GM21381 (cell line): ENCODE data around the gene POFUT2.

Experiments used
- ATAC-seq: cut with Tn5 transposase; IDR thresholded peaks from one replicate; pipeline ENCODE4 v1.9.1; 2021; ENCODE audit warnings: mild to moderate bottlenecking, moderate library complexity; ENCODE audit not compliant: unreplicated experiment

POFUT2 gene

DNA sequence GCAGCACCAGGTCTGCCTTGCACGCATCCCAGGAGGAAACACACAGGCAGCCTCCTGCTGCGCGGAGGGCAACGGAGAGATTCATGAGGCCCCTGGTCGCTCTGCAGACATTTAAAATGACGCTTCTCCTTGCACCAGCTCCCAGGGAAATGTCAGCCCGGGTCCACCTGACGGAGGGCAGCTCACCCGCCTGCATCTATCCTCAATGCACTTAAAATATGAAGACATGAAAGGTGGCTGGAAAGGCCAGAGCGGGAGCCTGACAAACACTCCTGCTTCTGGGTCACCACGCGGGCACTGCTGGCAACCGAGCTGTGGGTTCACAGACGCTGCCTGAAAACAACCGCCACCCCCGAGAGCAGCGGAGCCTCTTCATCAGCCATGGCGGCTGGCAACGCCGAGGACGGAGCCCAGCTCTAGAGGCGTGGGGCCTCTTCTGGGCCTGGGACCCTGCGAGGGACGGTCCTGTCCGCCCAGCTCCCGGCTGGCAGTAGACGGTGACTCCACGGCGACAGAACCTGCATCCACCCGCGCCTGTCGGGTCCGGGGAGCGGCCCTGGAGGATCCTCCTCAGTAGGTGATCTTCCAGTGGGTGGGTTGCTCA, 22.7 kb downstream of the POFUT2 start:
- no peak for ATAC-seq

DNA sequence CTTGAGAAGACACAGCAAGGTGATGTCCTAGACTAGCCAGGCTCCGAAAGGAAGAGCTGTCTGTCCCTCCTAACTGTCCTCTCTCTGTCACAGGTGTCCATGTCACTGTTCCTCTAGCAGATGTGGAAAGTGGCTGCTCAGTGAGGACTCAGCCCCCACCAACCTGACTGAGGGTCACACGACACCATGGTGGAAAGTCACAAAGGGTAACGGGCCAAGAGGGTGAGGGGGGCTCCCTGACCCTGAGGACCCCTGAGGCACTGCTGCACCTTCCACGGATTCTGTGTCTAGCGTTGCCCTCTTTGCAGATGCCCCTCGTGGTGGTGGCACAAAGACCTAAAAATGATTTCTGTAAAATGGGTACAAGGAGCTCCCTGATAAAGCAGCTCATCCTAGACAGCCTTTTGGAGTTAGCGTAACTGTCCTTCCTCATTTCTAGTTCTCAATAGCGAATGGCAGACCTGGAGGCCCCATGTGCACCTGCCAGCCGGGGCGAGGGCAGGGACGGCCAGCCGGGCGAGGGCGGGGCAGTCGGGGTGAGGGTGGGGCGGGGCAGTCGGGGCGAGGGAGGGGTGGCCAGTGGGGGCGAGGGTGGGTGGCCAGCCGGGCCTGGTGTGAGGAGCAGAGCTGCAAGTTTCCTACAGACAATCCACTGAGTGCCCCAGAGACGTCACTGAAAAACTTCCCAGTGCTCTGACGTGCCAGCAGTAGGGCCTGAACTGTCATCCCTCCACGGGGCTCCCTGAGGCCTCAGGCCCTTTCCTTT, 23.4 kb downstream of the POFUT2 start:
- ATAC-seq, result no peak

DNA sequence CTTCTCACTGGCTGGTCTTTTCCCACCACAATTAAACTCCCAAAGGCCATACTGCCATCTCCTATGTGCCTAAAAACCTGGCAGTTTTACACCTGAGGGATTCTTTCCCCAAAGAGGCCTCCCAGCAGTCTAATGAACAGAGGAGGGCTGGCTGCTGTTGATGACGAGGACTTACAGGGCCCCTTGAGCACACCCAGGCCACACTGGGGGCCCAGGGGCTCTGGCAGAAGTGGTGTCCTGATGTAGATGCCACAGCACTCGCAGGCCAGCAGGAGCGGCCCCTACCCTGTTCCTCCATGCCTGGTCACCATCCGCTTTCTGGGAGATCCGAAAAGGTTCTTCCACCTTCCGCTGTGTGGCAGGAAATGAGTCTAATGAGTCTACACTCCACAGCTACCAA, 24.2 kb downstream of the POFUT2 start:
- ATAC-seq, result no peak

GRCh38 chr21:45262616-45263015, 25.1 kb downstream of the POFUT2 start:
- no peak for ATAC-seq

DNA sequence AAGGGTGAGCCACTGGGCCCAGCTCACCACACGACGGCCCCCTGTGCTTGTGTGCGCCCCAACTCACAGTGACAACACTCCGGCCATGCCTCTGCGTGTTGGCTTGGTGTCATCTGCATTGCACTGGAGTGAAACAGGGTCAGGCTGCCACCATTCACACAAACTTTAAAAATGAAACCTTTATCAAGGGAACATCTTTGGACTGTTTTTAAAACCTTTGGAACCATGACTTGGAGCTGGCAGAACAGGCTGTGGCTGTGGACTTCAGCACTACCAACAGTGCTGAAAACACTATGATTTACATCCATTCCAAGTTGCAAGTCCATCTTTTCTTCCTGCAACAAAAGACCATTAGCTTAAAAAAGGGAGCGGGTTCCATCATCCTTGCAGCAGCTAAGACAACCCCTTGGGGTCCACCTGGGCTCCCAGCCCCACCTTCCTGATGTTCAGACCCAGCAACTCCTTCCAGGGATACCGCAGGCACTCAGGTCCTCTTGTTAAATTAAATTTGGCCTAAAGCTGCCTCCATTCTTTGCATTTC, 25.6 kb downstream of the POFUT2 start:
- no peak for ATAC-seq

- ATAC-seq, result no peak
Measured at GRCh38 chr21:45261093-45261492, 26.6 kb downstream of the POFUT2 start.

DNA sequence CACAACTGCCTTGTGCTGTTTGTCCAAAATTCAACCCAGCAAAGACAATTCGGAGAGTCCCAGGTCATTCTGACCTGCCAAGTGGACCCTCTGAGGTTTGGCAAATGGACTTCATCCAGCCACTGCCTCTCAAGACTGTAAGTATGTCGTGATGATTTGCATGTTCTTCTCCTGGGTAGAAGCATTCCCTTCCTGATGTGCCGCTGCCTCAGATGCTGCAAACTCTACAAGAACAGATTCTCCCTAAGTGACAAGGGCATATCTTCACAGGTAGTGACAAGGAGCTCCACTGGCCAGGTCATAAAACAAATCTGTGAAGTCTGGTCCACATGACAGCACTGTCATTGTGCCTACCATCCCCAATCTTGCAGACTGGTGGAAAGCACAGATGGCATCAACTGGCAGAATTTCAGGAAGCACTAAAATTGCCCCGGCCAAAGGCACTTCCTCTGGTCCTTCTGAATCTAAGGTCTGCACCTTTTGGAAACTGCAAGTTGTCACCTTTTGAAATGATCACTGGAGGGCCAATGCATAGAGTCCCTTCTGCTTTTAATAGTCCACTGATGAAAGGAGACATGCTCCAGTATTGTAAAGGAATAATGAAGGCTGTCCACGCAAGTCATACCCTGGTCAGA, 27.4 kb downstream of the POFUT2 start:
- ATAC-seq, result no peak

- ATAC-seq, result no peak
Measured at GRCh38 chr21:45259206-45259840, 28.4 kb downstream of the POFUT2 start.

- no peak for ATAC-seq
Measured at GRCh38 chr21:45258466-45258865, 29.2 kb downstream of the POFUT2 start.

DNA sequence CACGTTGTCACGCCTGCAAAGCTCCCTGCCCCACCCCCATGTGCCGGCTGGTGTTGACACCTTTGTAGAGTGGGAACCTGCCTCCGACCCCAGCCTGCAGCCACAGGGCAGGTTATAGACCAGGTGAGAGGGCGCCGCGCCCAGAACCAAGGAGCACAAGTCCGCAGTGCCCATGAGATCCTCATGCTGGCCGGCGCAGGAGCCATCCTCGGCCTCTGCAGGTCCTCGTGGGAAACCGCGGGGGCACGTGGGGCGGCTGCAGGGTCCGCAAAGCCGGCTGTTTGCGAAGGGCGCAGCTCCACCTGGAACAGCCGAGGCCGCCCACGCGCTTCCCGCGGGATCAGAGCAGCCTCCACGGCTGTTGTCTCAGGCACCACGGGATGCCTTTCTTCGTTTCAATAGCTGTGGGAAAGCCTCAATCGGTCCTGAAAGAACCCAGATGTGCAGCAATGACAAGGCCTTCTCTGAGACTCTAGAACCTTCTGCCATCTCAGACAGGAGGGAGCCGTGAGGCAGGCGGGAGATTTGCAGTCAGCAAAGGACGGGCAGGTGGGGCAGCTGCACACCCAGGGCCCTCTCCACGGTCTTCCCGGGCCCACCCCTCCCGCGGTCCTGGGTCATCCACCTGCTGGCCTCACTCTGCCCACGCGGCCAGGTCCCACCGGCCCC, 29.9 kb downstream of the POFUT2 start:
- no peak for ATAC-seq

GRCh38 chr21:45256912-45257672, 30.6 kb downstream of the POFUT2 start:
- ATAC-seq, result no peak

DNA sequence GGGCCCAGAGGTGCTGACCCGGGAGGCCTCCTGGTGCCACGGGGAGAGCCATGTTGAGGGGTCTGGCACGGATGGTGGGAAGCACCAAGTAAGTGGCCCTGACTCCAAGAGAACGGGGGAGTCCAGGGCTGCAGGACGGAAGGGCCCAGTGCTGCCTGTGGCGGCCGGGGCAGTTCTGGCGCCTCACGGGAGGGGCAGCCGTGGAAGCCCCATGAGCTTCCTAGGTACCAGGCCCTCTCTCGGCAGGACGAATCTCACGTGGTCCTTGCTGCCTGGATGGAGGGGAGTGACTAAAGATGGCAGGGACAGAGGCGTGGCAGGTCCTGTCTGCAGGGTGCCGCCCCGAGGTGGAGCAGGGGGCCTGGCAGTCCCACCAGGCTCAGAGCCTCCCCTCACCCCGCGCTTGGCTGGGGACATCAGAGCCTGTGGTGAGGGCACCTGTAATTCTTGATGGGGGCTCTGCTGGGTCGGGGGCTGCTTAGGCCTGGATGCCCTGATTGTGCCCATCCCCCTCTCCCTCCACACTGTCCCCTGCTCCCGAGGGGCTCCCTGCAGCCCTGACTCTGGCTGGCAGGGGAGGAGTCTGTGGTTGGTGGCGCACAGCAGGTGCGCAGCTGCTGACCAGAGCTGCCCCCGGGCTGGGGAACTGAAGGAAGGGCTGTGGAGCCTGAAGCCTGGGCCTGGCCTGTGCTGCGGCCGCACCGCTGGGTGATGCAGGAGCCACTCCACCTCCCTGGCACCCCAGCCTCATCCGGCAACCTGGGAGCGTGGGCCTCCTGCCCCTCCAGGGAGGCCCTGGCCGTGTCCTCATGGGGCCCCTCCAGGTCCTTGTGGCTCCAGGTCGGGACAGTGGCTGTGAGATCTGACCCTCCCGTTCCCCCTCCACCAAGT, 31.4 kb downstream of the POFUT2 start:
- no peak for ATAC-seq

DNA sequence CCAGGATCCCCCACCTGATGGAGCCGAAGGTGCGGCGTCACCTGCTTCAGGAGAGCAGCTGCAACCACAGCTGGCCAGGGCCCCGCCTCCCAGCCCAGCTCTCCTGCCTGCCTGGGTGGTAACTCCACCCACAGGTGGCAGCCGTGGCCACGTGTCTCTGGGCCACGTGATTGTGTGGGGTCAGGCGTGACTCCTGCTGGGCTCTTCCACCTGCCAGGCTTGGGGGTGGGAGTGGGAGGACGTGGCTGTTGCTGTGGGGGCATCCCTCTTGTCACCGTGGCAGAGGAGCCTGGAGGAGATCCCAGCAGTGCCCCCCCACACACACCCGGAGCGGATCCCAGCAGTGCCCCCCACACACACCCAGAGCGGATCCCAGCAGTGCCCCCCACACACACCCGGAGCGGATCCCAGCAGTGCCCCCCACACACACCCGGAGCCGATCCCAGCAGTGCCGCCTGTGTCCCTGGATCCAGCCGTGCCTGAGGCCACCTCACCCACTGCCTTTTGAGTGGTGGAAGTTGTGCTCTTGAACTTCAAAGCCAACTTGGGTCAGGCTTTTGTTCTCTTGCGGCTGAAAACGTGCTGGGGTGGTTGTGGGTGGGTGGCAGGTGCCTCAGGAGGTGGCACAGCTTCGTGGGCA, 32.2 kb downstream of the POFUT2 start:
- no peak for ATAC-seq

DNA sequence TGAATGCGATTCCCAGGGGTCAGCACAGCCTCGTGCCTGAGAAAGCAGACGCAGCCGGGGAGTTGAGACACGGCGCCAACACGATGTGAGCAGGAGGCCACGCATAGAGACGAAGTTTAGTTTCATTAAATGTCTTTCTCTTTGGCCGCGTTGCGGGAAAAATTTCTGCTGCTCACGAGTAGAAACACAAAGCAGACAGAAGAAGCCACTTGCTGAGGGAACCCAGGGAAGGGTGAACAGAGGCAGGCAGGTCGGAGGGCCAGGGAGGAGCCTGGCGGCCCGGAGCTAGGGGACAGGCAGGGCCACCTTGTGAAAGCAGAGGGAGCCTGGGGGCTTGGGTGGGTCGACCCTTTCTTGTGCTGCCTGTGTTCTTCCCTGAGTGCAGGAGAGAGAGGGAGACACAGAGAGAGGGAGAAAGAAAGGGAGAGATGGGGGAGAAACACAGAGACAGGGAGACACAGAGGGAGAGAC, 33.2 kb downstream of the POFUT2 start:
- no peak for ATAC-seq

DNA sequence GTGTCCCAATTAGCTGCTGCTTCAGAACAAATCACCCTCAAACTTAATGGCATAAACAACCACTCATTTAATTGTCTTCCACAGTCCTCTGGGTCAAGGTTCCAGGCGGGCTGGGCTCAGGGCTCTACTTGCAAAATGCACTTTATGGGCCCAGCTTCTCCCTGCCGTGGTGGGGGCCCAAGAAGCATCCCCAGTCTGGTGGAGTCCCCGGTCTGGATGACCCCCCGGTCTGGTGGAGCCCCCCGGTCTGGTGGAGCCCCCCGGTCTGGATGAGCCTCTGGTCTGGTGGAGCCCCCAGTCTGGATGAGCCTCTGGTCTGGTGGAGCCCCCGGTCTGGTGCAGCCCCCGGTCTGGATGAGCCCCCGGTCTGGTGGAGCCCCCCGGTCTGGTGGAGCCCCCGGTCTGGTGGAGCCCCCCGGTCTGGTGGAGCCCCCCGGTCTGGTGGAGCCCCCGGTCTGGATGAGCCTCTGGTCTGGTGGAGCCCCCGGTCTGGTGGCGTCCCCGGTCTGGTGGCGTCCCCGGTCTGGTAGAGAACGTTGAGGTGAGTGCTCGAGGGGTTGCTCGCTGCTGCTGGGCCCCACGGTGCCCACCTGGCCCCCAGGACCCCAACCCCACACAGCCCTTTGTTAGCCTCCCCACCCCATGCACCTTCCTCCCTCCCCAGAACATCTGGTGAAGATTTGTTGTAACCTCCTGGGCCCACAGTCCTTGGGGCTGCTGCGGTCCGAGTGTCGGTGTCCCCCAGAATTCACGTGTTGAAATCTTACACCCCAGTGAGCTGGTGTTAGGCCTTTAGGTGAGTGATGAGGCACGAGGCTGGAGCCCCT, 33.8 kb downstream of the POFUT2 start:
- ATAC-seq, result no peak

- no peak for ATAC-seq
Measured at GRCh38 chr21:45253180-45253579, 34.5 kb downstream of the POFUT2 start.

DNA sequence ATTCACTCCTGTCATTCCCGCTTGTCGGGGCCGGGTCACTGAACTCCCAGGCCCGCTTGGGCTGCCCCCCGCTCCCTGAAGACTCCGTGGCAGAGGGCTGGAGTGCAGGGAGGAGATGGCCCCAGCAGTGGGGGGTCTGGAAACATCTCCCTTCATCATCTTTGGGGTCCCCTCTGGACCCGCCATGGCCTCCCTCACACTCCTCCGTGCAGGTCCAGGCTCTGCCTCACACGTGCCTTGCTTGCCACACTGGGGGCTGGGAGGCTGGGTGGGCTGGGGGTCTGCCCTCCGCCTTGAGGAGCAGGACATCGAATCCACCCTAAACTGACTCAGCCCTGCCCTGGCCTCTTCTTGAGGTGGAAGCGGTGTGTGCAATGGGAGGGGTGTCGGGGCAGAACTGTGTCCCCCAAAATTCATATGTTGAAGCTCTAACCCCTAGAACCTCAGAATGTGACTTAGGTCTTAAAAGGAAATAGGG, 35.2 kb downstream of the POFUT2 start:
- no peak for ATAC-seq
